Activated T-helper 2 cell treated with anti-CD3 and anti-CD28 coated beads, Interferon-gamma antibody, Interleukin-2, Interleukin-4, amounts not matched to agents 10 μg/mL and 5 μg/mL and 100 μg/mL, durations not matched to agents 14 hours and 24 hours and 36 hours (primary cell): Measurements from ENCODE around the gene LMNB1. TPM values are rescaled to one million over a fixed set of nuclear protein-coding genes. Genes with fewer than 3 reads are reported as not detected.
"Not testable (repeated sequence)": the region's sequence is repeated elsewhere in the genome, so short reads cannot be mapped to it uniquely, and the experiment has no call there.

Source experiments
- DNase-seq: peaks from one replicate; pipeline ENCODE4 v3.0.0; 2021; ENCODE audit warnings: low spot score
- H3K27ac Mint-ChIP-seq: one replicate; pipeline ENCODE4 v1.8.0; 2021; ENCODE audit warnings: mixed read lengths
- H3K27me3 Mint-ChIP-seq: one replicate; pipeline ENCODE4 v1.8.0; 2021; ENCODE audit warnings: low read depth, mixed read lengths
- H3K36me3 Mint-ChIP-seq: one replicate; pipeline ENCODE4 v1.8.0; 2021; ENCODE audit warnings: low read depth, mixed read lengths
- H3K4me1 Mint-ChIP-seq: one replicate; pipeline ENCODE4 v1.8.0; 2021; ENCODE audit warnings: low read depth, mixed read lengths
- H3K4me3 Mint-ChIP-seq: one replicate; pipeline ENCODE4 v1.8.0; 2021; ENCODE audit warnings: low read depth, mild to moderate bottlenecking, moderate library complexity, mixed read lengths
- H3K9me3 Mint-ChIP-seq: one replicate; pipeline ENCODE4 v1.8.0; 2021; ENCODE audit warnings: mixed read lengths
- intact Hi-C: fragments of 100-400 bp; cut with micrococcal nuclease; formaldehyde crosslinking; loops from one replicate; pipeline ENCODE4 v1.15.1; 2023
- total RNA-seq: library from RNA; stranded (reverse); gene quantifications from 2 replicates; pipeline ENCODE4 v1.2.3, GENCODE V29; 2022

The LMNB1 gene
- total RNA-seq, 1 donor from 2014 or later = 239 TPM

DNA sequence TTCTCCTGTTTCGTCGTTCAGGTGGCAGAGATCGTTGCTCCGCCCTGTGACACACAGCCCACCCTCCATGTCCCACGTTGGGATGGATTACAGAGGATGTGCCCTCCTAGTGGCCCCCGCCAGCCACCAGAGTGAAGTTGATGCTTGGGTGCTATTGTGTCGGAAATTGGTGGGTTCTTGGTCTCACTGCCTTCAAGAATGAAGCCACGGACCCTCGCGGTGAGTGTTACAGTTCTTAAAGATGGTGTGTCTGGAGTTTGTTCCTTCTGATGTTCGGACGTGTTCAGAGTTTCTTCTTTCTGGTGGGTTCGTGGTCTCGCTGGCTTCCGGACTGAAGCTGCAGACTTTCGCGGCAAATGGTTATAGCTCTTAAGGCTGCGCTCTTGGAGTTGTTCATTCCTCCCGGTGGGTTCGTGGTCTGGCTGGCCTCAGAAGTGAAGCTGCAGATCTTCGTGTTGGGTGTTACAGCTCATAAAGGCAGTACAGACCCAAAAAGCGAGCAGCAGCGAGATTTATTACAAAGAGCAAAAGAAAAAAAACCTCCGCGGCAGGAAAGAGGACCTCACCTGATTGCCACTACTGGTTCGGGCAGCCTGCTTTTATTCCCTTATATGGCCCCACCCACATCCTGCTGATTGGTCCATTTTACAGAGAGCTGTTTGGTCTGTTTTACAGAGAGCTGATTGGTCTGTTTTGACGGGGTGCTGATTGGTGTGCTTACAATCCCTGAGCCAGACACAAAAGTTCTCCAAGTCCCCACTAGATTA is 76.8 kb downstream of the LMNB1 start:
- not testable (repeated sequence) for H3K27me3 Mint-ChIP-seq, H3K9me3 Mint-ChIP-seq
- peaks cover 19% of the 10 kb centered on the region for H3K36me3 Mint-ChIP-seq
- DNase-seq = peak; percentile 31
- intact Hi-C loops = loop anchor here (2.0 to 5.0 kb wide), 2 partner anchors 43 to 179 kb away; partner anchors contain the start of gene MARCHF3
- peaks cover 40% of the 10 kb centered on the region for H3K4me1 Mint-ChIP-seq
- H3K27ac Mint-ChIP-seq = peak overlapping the region; percentile 64
- H3K4me3 Mint-ChIP-seq = peak overlapping the region; percentile 55

DNA sequence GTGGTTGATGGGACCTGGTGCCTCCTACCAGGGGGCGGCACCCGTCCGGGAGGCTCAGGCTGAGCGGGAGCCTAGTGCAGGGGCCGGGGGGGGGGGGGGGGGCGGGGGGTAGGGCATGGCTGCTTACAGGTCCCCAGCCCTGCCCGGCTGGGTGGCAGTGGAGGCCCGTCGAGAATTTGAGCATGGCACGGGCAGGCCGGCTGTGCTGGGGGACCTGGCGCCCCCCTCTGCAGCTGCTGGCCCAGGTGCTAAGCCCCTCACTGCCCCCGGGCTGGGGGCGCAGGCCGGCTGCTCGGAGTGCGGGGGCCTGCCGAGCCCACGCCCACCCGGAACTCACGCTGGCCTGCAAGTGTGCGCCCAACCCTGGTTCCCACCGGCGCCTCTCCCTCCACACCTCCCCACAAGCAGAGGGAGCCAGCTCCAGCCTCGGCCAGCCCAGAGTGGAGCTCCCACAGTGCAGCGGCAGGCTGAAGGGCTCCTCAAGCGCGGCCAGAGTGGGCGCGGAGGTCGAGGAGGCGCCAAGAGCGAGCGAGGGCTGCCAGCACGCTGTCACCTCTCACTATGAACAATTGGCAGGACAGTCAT is 77.7 kb downstream of the LMNB1 start:
- peaks cover 40% of the 10 kb centered on the region for H3K4me1 Mint-ChIP-seq
- DNase-seq = no peak
- H3K4me3 Mint-ChIP-seq = no peak overlapping the region
- no peaks in the 10 kb centered on the region for H3K9me3 Mint-ChIP-seq
- H3K27ac Mint-ChIP-seq = no peak overlapping the region
- peaks cover 19% of the 10 kb centered on the region for H3K36me3 Mint-ChIP-seq
- H3K27me3 Mint-ChIP-seq = no peaks in the 10 kb centered on the region
- intact Hi-C loops = loop anchor here (5.0 kb wide), 1 partner anchor 178 kb away; the partner anchor contains the start of gene MARCHF3

DNA sequence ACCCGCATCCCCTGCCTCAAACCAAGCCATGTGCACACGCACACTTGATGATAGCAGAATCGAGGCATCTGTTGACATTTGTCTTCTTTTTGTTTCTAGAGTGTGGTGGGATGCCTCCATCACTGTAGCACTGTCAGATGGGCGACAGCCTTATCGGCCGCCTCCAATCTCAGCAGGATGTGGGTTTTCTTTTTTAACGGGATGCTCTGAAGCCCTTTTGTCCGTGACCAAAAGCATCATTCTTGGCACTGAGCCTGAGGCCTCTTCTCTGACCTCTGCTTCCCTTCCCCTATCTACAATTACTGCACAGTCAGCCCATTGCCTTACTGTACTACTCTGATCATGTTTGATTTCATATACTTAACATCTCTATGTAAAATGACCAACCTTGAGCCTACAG is 78.3 kb downstream of the LMNB1 start:
- Mint-ChIP-seq H3K9me3 (no peaks in the 10 kb centered on the region), H3K4me1 (peaks cover 40% of the 10 kb centered on the region), H3K4me3 (no peak overlapping the region), H3K36me3 (peaks cover 19% of the 10 kb centered on the region), H3K27me3 (no peaks in the 10 kb centered on the region), H3K27ac (no peak overlapping the region)
- intact Hi-C loops = no loop called here
- no peak for DNase-seq

DNA sequence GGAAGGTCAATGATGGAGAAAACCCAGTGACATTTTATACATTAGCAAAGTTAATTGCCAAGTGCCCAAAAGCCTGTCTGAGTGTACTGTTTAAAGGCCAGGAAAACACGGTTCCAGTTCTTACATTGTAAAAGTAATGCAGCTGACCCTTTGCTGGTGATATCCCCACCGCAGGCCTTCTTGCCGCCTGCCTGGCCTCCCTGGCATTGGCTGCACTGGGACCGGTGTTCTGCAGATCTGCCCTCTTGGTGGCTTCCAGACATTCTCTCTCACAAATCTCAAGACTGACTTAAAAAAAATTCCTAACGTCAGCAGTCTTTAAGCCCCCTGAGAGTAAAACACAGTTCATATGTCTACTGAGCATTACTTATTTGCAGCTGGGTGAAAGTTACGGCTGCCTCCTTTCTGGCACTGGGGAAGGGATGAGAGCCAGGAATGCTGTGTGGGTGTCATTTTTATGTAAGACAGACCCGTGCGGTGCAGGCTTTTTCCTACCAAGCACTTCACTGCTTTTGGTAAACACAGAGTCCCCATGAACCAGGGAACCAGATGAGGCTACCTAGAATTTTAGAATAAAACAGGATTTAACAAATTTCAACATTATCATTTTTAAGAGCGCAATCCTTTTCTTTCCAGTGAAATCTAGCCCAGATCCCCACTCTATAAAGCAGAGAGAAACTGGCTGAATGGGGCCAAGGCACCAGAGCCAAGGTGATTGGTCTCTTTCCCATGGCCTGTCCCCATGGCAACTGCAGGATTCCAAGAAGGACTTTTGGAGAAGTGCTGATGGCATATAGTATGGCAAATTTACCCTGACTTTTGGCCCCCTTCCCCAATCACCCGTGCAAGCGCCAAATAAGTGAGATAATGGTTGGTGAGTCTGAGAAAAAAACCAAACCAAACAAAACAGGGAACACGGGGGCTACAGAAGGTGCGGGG is 80.8 kb downstream of the LMNB1 start:
- intact Hi-C loops = no loop called here
- H3K4me3 Mint-ChIP-seq = no peak overlapping the region
- no peak overlapping the region for H3K27ac Mint-ChIP-seq

DNA sequence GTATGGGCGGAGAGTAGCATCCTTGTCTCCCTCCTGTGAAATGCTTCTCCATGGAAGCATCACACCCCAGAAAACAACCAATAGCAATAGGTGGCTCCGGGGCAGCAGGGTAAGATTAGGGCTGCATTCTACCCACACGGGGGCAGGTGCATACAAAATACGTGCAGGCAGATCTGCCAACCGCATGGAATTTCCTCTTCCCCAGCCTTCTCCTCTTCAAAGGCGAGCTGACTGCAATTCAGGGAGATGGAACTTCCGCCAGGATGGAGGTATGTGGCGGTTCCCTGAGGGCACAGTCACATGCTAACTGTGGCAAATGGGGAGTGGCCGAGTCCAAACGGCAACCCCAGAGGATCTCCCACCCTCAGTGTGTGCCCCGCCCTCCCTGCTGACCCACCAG is 81.5 kb downstream of the LMNB1 start:
- Mint-ChIP-seq H3K9me3 (no peaks in the 10 kb centered on the region), H3K4me1 (peaks cover 18% of the 10 kb centered on the region), H3K36me3 (peaks cover 19% of the 10 kb centered on the region), H3K27me3 (no peaks in the 10 kb centered on the region), H3K27ac (no peak overlapping the region), H3K4me3 (no peak overlapping the region)
- intact Hi-C loops = no loop called here
- no peak for DNase-seq

More for the DNA sequence above, 80.8 kb downstream of the LMNB1 start:
- Mint-ChIP-seq H3K4me1 (peaks cover 25% of the 10 kb centered on the region), H3K27me3 (no peaks in the 10 kb centered on the region), H3K9me3 (no peaks in the 10 kb centered on the region), H3K36me3 (peaks cover 19% of the 10 kb centered on the region)
- no peak for DNase-seq

DNA sequence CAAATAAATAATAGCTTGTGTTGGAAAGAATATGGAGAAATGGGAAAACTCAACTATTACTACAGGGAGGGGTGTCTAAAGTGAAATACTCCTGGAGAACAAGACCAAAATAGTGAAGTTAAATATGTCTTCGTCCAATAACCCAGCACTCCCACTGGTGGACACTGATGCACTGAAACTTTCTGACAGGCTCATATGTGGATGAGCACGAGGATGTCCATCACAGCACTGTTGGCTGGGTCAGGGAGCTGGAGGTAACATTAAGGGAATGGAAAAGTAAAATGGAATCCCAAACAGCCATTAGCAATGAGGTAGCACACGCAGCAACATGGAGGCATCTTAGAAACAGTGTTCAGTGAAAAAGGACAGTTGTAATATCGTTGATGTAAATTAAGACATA is 86.5 kb downstream of the LMNB1 start:
- Mint-ChIP-seq H3K4me1 (peaks cover 3% of the 10 kb centered on the region), H3K27me3 (no peaks in the 10 kb centered on the region), H3K9me3 (no peaks in the 10 kb centered on the region), H3K4me3 (no peak overlapping the region), H3K36me3 (no peaks in the 10 kb centered on the region), H3K27ac (no peak overlapping the region)
- intact Hi-C loops = no loop called here
- no peak for DNase-seq

DNA sequence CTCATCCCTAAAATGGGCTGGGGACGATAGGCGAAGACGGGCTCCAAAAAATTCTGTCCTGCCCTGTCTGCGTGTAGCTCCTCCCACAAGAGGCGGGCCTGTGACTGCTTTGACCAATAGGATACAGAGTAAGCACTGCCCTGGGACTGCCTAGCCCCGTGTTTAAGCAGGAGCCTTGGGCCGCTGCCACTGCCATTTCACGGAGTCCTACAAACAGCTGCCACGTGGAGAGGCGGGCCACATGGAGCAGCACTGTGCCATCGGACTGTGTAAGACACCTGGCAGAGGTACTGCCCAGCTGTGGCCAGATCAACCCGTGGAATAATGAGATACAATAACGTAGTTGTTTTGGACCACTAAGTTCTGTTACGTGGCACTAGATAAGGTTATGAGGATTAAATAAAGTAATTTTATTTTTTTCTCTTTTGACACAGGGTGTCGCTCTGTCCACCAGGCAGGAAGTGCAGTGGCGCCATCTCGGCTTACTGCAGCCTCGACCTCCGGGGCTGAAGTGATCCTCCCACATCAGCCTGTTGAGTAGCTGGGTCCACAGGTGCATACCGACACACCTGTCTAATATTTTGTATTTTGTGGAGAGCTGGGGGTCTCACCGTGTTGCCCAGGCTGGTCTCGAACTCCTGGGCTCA is 87.2 kb downstream of the LMNB1 start:
- no peaks in the 10 kb centered on the region for H3K9me3 Mint-ChIP-seq
- DNase-seq = no peak
- H3K4me3 Mint-ChIP-seq = no peak overlapping the region
- H3K27me3 Mint-ChIP-seq = no peaks in the 10 kb centered on the region
- H3K4me1 Mint-ChIP-seq = peaks cover 9% of the 10 kb centered on the region
- H3K36me3 Mint-ChIP-seq = no peaks in the 10 kb centered on the region
- intact Hi-C loops = no loop called here
- no peak overlapping the region for H3K27ac Mint-ChIP-seq

DNA sequence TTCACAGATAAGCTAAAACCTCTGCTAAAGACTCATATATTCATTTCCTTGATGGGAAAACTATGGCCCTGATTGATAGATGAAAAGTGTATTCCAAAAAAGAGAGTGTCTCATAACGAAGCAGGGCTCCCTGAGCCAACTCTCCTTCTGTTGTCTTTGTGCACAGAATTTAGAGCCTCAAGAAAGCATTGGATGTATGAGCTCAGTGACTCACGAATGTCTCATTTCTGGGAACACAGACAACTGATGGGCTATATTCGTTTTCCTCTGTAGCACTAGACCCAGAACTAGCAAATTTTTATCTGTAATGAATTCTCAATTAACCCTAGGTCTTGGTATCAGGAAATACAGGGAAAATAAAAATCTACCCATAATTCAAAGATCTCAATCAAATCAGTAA is 88.4 kb downstream of the LMNB1 start:
- H3K4me1 Mint-ChIP-seq = peaks cover 10% of the 10 kb centered on the region
- no peaks in the 10 kb centered on the region for H3K9me3 Mint-ChIP-seq
- intact Hi-C loops = no loop called here
- H3K27me3 Mint-ChIP-seq = no peaks in the 10 kb centered on the region
- H3K36me3 Mint-ChIP-seq = no peaks in the 10 kb centered on the region
- no peak overlapping the region for H3K4me3 Mint-ChIP-seq
- no peak for DNase-seq
- H3K27ac Mint-ChIP-seq = no peak overlapping the region

DNA sequence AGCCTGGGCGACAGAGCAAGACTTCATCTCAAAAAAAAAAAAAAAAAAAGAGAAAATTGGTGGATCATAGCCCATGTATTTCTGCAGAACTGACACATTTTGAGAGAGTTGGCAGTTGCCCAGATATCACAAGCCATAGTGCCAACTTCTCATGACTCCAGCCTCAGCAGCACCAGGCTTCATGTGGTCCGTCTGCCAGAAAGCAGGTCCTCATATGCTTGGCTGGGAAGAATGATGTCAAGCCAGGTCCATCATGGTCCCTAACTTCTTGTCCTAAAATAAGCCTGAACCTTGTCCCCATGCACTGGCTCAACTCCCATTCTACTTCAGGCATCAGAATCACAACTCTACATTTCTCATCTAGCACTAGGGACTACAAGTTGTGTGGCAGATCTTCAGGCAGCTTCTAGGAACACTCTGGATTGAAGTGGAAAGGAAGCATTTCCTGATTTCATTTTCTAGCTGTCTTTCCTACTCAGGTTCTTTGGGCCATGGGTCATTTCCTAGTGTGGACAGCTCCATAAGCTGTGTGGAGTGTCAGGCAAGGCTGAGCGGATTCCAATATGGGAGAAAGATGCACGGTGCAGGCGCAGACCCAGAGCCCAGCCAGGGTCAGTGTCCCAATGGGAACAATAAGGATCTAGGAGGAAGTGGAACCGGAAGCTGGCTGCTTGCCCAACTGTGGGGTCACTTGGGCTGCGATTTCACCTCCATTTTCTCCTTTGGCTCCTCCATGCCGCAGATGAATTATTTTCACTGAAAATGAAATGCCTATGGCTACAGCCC is 90.1 kb downstream of the LMNB1 start:
- Mint-ChIP-seq H3K36me3 (no peaks in the 10 kb centered on the region), H3K9me3 (no peaks in the 10 kb centered on the region), H3K4me3 (no peak overlapping the region), H3K27me3 (no peaks in the 10 kb centered on the region), H3K27ac (no peak overlapping the region), H3K4me1 (peaks cover 8% of the 10 kb centered on the region)
- no peak for DNase-seq
- intact Hi-C loops = no loop called here

DNA sequence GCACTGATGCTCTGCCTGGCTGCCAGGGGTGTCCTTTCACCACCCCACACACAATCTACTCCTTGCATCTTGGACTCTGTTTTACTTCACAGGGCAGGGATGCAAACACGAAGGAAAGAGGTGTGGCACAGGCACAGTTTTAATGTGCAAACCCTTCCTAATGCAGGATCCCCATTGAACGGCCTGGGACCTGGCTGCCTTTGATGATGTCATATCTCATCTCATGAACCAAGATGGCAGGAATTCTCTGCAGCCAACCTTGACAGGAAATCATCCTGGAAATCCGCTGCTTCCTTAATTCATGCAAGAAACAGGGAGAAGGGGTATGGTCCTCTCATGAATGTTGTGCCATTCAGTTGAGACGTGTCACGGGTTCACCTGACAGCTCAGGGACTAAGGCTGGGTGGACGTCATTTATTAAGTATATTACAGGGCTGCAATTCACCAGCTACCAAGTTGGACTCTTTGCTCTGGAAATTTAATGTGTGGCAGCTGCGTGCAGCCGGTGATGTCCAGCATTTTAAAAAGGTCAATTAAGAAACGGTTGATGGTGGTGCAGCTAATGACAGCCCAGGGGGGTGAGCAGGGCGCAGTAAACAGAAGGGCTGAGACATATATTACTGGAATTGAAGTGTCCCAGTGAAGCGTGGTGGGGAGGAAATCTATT is 91.5 kb downstream of the LMNB1 start:
- Mint-ChIP-seq H3K27me3 (no peaks in the 10 kb centered on the region), H3K4me3 (peak overlapping the region; percentile 55), H3K4me1 (peaks cover 8% of the 10 kb centered on the region), H3K36me3 (no peaks in the 10 kb centered on the region), H3K9me3 (no peaks in the 10 kb centered on the region), H3K27ac (no peak overlapping the region)
- no peak for DNase-seq
- intact Hi-C loops = no loop called here

DNA sequence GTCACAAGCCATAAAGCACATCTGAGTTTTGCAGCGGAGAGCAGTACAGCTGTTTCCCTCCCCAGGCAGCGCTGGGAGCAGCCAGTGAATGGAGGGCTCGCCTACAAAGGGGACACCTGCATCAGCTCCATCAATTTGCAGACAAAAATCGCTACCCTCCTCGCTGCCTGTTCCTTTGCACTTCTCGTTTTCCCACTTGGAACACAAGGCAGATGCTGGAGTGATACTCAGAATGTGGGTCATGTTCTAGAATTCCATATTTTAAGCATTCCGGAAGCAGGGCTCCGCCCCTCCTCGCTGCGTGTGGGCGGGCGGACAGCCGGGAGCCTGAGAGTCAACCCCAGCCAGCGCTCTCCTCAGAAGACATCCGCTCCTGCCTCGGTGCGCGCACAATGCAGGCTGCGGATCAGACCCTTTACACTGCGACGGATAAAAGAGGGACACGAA is 92.1 kb downstream of the LMNB1 start:
- H3K4me3 Mint-ChIP-seq = peak overlapping the region; percentile 55
- no peaks in the 10 kb centered on the region for H3K27me3 Mint-ChIP-seq
- no peaks in the 10 kb centered on the region for H3K9me3 Mint-ChIP-seq
- H3K27ac Mint-ChIP-seq = no peak overlapping the region
- no peak for DNase-seq
- intact Hi-C loops = no loop called here
- H3K4me1 Mint-ChIP-seq = peaks cover 8% of the 10 kb centered on the region
- H3K36me3 Mint-ChIP-seq = no peaks in the 10 kb centered on the region
